Measurements from ENCODE around the gene CXCR6.

GRCh38 chr3:45931496-45931895 lies 11.8 kb upstream of the CXCR6 start:
- TF ChIP-seq, protein P1, sequence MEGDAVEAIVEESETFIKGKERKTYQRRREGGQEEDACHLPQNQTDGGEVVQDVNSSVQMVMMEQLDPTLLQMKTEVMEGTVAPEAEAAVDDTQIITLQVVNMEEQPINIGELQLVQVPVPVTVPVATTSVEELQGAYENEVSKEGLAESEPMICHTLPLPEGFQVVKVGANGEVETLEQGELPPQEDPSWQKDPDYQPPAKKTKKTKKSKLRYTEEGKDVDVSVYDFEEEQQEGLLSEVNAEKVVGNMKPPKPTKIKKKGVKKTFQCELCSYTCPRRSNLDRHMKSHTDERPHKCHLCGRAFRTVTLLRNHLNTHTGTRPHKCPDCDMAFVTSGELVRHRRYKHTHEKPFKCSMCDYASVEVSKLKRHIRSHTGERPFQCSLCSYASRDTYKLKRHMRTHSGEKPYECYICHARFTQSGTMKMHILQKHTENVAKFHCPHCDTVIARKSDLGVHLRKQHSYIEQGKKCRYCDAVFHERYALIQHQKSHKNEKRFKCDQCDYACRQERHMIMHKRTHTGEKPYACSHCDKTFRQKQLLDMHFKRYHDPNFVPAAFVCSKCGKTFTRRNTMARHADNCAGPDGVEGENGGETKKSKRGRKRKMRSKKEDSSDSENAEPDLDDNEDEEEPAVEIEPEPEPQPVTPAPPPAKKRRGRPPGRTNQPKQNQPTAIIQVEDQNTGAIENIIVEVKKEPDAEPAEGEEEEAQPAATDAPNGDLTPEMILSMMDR (IDR thresholded peaks at IDR 0.05 in 4 of 5, conservative IDR thresholded peaks at IDR 0.05 in 1 of 5): no peak
- no peak for TF ChIP-seq POLR2A (IDR thresholded peaks at IDR 0.05)

Data from gastrocnemius medialis (tissue), 4 donors.